Upper lobe of left lung (tissue), 4 donors: Measurements from ENCODE around the gene IL36RN.

Source experiments
- CTCF ChIP-seq, 6 experiments: fragments of 450-650 bp in 4 of 6; fragments of 200-600 bp in 2 of 6; sonication (generic) in 2 of 6; IDR thresholded peaks; one replicate each; pipeline ENCODE4 v1.5.1; 2016 to 2019; ENCODE audit warnings: antibody characterized with exemption in 6 of 6
- POLR2A ChIP-seq, 4 donors: fragments of 450-650 bp; IDR thresholded peaks; one replicate each; pipeline ENCODE4 v1.5.1; 2016 to 2017; ENCODE audit warnings: antibody characterized with exemption in 4 of 4, mild to moderate bottlenecking in 2 of 4

GRCh38 chr2:113093613-113093977 lies 34.6 kb downstream of the IL36RN start:
- TF ChIP-seq CTCF (IDR thresholded peaks at IDR 0.05) = no peak
- no peak for TF ChIP-seq POLR2A (IDR thresholded peaks at IDR 0.05)
